ENCODE measurements around the gene SRRM5.
"Not testable (repeated sequence)": the region's sequence is repeated elsewhere in the genome, so short reads cannot be mapped to it uniquely, and the experiment has no call there.

The SRRM5 gene

GRCh38 chr19:43597876-43598275 lies 14.0 kb upstream of the SRRM5 start:
- TF ChIP-seq, protein P1, sequence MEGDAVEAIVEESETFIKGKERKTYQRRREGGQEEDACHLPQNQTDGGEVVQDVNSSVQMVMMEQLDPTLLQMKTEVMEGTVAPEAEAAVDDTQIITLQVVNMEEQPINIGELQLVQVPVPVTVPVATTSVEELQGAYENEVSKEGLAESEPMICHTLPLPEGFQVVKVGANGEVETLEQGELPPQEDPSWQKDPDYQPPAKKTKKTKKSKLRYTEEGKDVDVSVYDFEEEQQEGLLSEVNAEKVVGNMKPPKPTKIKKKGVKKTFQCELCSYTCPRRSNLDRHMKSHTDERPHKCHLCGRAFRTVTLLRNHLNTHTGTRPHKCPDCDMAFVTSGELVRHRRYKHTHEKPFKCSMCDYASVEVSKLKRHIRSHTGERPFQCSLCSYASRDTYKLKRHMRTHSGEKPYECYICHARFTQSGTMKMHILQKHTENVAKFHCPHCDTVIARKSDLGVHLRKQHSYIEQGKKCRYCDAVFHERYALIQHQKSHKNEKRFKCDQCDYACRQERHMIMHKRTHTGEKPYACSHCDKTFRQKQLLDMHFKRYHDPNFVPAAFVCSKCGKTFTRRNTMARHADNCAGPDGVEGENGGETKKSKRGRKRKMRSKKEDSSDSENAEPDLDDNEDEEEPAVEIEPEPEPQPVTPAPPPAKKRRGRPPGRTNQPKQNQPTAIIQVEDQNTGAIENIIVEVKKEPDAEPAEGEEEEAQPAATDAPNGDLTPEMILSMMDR (IDR thresholded peaks at IDR 0.05; ENCODE audit: low read depth, low read length), result no peak
- H3K4me3 ChIP-seq (ENCODE audit: low read depth, low read length), result peak overlapping the region; percentile 93

GRCh38 chr19:43598445-43599240 lies 13.2 kb upstream of the SRRM5 start:
- H3K4me3 ChIP-seq (ENCODE audit: low read depth, low read length), result no peak overlapping the region
- TF ChIP-seq, protein P1 (IDR thresholded peaks at IDR 0.05; ENCODE audit: low read depth, low read length), result no peak

- H3K4me3 ChIP-seq (ENCODE audit: low read depth, low read length), result no peak overlapping the region
- TF ChIP-seq, protein P1 (IDR thresholded peaks at IDR 0.05; ENCODE audit: low read depth, low read length), result no peak
Measured at GRCh38 chr19:43599635-43600295, 12.1 kb upstream of the SRRM5 start.

DNA sequence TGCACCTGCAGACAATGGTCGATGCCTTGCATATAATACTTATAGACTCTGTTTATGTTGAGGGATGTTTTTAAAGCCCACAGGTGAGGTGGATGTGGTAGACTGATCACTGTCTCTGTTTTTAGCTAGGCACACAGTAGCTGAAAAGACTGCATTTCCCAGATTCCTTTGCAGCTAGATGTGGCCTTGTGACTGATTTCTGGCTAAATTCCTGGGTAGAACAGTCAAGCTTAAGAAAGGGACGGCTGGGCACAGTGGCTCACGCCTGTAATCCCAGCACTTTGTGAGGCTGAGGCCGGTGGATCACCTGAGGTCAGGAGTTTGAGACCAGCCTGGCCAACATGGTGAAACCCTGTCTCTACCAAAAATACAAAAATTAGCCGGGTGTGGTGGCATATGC lies 11.6 kb upstream of the SRRM5 start:
- not testable (repeated sequence) for H3K4me3 ChIP-seq (ENCODE audit: low read depth, low read length)

DNA sequence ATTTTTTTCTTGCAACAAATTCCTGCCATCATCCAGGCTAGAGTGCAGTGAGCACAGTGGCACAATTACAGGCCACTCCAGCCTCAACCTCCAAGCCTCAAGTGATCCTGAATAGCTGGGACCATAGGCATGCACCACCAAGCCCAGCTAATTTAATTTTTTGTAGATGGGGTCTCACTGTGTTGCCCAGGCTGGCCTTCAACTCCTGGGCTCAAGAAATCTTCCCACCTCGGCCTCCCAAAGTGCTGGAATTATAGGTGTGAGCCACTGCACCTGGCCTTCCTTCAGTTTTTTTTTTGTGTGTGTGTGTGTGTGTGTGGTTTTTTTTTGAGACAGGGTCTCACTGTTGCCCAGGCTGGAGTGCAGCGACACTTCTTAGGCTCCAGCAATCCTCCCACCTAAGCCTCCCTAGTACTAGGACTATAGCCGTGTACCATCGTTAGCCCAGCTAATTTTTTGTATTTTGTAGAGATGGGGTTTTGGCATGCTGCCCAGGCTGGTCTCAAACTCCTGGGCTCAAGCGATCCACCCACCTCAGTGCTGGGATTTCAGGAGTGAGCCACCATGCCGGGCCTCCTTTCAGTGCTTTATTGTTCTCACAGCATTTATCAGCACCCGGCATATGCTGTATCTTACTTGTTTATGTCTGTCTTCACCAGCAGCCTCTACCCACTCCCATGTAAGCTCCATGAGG lies 5.9 kb upstream of the SRRM5 start:
- no peak overlapping the region for H3K4me3 ChIP-seq (ENCODE audit: low read depth, low read length)
- TF ChIP-seq, protein P1 (IDR thresholded peaks at IDR 0.05; ENCODE audit: low read depth, low read length), result no peak

DNA sequence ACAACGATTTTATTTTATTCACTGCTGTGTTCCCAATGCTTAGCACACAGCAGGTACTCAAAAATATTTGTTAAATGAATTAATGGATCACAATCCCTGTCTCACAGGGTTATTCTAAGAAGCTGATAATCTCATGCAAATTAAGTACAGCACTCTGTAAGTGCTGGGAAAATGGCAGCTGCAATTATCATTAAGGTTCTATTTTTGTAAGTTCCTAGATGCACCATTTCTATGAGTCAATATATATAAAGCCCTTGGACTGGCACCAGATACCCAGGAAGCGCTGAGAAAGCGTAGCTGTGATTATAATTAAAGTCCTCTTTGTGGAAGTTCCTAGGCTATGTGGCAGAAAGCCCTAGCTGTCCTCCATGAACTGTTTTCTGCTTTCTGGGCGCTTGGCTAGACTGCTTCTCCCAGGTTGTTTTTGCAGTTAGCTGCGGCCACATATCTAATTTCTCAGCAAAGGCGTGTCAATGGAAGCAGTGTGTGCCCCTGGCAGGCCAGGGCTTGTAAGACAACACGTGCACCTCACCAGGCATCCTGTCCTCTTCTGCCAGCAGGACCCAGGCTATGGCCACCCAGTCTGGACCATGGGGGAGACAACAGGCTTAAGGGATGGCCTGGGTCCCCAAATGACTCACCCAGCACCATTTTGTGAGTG lies 5.2 kb upstream of the SRRM5 start:
- no peak overlapping the region for H3K4me3 ChIP-seq (ENCODE audit: low read depth, low read length)
- TF ChIP-seq, protein P1 (IDR thresholded peaks at IDR 0.05; ENCODE audit: low read depth, low read length), result no peak
